Spinal cord (tissue), 10 donors: ENCODE results near the gene SMYD3. TPM values are rescaled to one million over a fixed set of nuclear protein-coding genes. Genes with fewer than 3 reads are reported as not detected.
A peak's percentile ranks its signal among the peaks of the same experiment; 100 is the strongest.
"Not testable (repeated sequence)": the region's sequence is repeated elsewhere in the genome, so short reads cannot be mapped to it uniquely, and the experiment has no call there.

Experiments
- DNase-seq, 6 donors: peaks; one replicate each; pipeline versions ENCODE4 v3.0.0 to v3.0.0-alpha.2; 2013 to 2015; ENCODE audit warnings: low spot score in 6 of 6, low read depth in 4 of 6
- H3K27ac ChIP-seq: one replicate; pipeline ENCODE4 v1.5.1; 2013; ENCODE audit warnings: low read depth, low read length, control low read depth
- H3K27me3 ChIP-seq: one replicate; pipeline ENCODE4 v1.6.1; 2013; ENCODE audit warnings: low read length; ENCODE audit not compliant: control insufficient read depth, insufficient read depth
- H3K36me3 ChIP-seq: one replicate; pipeline ENCODE4 v1.6.1; 2013; ENCODE audit warnings: low read length; ENCODE audit not compliant: control insufficient read depth, insufficient read depth
- H3K4me1 ChIP-seq: one replicate; pipeline ENCODE4 v1.6.1; 2013; ENCODE audit warnings: low read length; ENCODE audit not compliant: control insufficient read depth, insufficient read depth
- H3K4me3 ChIP-seq: one replicate; pipeline ENCODE4 v1.5.1; 2013; ENCODE audit warnings: low read depth, low read length, control low read depth
- H3K9me3 ChIP-seq: one replicate; pipeline ENCODE4 v1.6.1; 2013; ENCODE audit warnings: low read length; ENCODE audit not compliant: control insufficient read depth, insufficient read depth
- WGBS: methylation state at CpG from one replicate; pipeline ENCODE4 v1.1.5; 2013; ENCODE audit warnings: missing lambda C conversion rate; ENCODE audit not compliant: insufficient coverage; 5-methylcytosine and 5-hydroxymethylcytosine counted together
- polyA plus RNA-seq, 2 donors: library from polyadenylated mRNA; unstranded; fragments of 120-200 nt; gene quantifications; one replicate each; pipeline ENCODE4 v1.2.1, GENCODE V29; 2013; ENCODE audit not compliant: insufficient read length in 2 of 2
- total RNA-seq, 2 donors: library from RNA; depleted of rRNA in 1 of 2; stranded (reverse); fragments of 120-200 nt in 1 of 2; fragments of >200 nt in 1 of 2; gene quantifications; one replicate each; pipeline versions ENCODE4 v1.2.3 to v1.2.4, GENCODE V29; 2013 to 2014
- donor health status: healthy.

SMYD3 gene
- total and polyA plus RNA-seq, 4 donors = 37.5 to 54.4 (median 49.4) TPM

DNA sequence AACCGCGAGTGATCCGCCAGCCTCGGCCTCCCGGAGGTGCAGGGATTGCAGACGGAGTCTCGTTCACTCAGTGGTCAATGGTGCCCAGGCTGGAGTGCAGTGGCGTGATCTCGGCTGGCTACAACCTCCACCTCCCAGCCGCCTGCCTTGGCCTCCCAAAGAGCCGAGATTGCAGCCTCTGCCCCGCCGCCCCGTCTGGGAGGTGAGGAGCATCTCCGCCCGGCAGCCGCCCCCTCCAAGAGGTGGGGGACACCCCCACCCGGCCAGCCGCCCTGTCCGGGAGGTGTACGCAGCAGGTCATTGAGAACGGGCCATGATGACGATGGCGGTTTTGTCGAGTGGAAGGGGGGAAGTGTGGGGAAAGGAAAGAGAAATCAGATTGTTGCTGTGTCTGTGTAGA lies 732.1 kb downstream of the SMYD3 start:
- H3K4me1 ChIP-seq, H3K27ac ChIP-seq, DNase-seq, H3K4me3 ChIP-seq, H3K36me3 ChIP-seq, H3K27me3 ChIP-seq, H3K9me3 ChIP-seq: not testable (repeated sequence)
- WGBS = 96% methylated on average over 18 of the region's 25 CpGs

DNA sequence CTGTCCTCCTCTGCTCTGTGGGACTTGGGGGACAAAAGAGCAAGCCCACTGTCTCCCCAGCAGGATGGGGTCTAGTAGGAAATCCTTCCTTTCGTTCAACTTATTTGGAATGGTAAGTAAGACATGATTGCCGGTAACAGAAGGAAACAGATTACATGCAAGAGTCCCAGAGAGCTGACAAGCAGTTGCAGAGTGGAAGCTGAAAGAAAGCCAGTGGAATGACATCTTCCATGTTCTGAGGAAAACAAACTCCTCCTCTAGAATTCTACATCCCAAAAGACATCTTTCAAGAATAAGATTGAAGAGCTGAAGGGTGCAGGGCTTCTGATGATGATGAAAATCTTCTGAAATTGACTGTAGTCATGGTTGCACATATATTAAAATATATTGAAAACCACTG lies 732.9 kb downstream of the SMYD3 start:
- H3K27me3 ChIP-seq = no peaks in the 10 kb centered on the region
- peak in 1 of 6 donors; percentile 76 for DNase-seq
- WGBS = 80% methylated on average over 1 of the region's 2 CpGs
- H3K9me3 ChIP-seq = no peaks in the 10 kb centered on the region
- no peaks in the 10 kb centered on the region for H3K4me1 ChIP-seq
- H3K36me3 ChIP-seq = no peaks in the 10 kb centered on the region
- H3K4me3 ChIP-seq = no peak overlapping the region
- H3K27ac ChIP-seq = no peak overlapping the region

DNA sequence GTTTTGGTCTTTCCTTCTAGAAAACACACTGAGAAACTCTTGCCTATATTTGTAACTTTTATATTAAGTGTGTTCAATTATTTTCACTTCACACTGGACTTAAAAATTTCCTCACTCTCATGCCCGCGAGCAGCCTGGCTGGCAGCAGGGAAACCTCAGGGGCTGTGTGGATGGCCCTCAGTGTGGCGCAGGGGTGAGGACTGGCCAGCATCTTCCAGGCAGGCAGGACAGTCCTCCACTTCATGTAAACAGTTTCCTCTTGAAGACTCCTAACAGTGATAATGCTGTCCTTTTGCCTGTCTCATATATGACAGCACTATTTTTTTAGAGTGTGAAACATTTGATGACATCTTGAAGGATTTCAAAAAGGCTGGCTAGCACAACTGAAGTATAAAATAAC lies 733.7 kb downstream of the SMYD3 start:
- WGBS = 100% methylated on average over 3 of the region's 3 CpGs
- Histone ChIP-seq H3K27ac (no peak overlapping the region), H3K4me1 (no peaks in the 10 kb centered on the region), H3K4me3 (no peak overlapping the region), H3K27me3 (no peaks in the 10 kb centered on the region), H3K36me3 (no peaks in the 10 kb centered on the region), H3K9me3 (no peaks in the 10 kb centered on the region)
- no peak for DNase-seq

DNA sequence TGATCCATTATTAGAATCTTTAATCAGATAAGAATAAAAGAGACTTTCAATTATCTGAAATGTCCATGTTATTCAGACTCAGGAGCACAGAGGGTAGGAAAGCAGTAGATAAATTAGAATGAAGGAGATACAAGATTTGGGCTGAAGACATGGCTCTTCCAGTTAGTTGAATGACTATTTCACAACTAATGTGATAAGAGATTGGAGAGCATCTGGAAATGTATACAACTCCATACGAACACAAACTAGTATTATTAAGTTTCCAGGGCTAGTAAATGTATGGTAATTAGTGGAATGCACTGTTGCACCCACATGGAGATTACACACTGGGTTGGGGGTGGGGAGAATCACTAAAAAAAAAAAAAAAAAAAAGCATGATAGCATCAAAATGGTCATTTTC lies 734.3 kb downstream of the SMYD3 start:
- no peak overlapping the region for H3K4me3 ChIP-seq
- no peak for DNase-seq
- no peaks in the 10 kb centered on the region for H3K36me3 ChIP-seq
- no CpG with 5 or more reads among the region's 1 CpG for WGBS
- no peaks in the 10 kb centered on the region for H3K4me1 ChIP-seq
- no peak overlapping the region for H3K27ac ChIP-seq
- no peaks in the 10 kb centered on the region for H3K27me3 ChIP-seq
- H3K9me3 ChIP-seq = no peaks in the 10 kb centered on the region

DNA sequence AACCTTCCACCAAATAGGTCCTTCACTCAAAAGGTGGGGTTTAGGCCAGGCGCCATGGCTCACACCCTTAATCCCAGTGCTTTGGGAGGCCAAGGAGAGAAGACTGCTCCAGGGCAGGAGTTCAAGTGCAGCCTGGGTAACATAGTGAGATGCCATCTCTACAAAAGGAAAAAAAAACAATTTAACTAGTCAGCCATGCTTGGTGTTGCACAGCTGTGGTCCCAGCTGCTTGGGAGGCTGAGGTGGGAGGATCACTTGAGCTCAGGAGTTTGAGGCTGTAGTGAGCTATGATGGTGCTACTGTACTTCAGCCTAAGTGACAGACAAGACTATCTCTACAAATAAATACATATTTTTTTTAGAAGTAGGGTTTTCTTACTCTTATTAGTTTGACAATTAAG lies 734.8 kb downstream of the SMYD3 start:
- no peak overlapping the region for H3K27ac ChIP-seq
- no peak overlapping the region for H3K4me3 ChIP-seq
- H3K27me3 ChIP-seq = no peaks in the 10 kb centered on the region
- no peaks in the 10 kb centered on the region for H3K36me3 ChIP-seq
- H3K9me3 ChIP-seq = no peaks in the 10 kb centered on the region
- H3K4me1 ChIP-seq = no peaks in the 10 kb centered on the region
- no peak for DNase-seq
- no CpG with 5 or more reads among the region's 1 CpG for WGBS

DNA sequence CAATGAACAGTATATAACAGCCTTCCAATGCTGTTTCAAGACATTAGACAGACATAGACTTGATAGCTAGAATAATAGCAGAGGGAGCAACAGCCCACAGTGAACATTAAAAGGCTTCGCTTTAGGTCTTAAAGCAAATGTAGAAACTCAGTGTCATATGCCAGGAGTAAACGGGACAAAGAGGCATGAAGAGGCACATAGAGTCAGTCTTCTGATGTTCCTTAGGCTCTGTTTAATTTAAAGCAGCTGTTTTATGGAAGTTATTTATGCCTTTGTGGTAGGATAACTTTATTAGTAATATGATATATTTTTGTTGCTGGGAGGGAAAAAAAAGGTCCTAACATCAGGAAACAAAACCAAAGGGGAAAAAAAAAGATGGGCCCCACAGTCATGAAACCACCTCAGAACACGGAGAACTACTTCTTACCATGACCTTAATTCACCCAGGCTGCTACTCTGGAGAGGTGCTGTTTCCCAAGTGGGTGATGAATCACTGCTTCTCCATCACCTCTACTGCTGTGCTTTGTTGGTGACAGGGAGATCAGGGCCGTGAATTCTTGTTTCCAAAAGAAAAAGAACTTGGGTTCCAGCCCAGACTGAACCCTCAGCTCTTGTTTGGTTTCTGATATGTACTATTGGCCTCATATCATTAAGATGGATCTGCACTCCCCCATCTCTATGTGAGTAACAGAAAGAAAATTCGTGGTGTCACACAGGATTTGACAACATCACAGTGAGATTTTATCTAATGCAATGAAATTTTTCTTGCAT lies 735.4 kb downstream of the SMYD3 start:
- H3K9me3 ChIP-seq = no peaks in the 10 kb centered on the region
- H3K27ac ChIP-seq = no peak overlapping the region
- H3K4me3 ChIP-seq = no peak overlapping the region
- WGBS = 86% methylated on average over 2 of the region's 5 CpGs
- H3K4me1 ChIP-seq = no peaks in the 10 kb centered on the region
- DNase-seq = peak in 1 of 6 donors; percentile 18
- no peaks in the 10 kb centered on the region for H3K36me3 ChIP-seq
- no peaks in the 10 kb centered on the region for H3K27me3 ChIP-seq

DNA sequence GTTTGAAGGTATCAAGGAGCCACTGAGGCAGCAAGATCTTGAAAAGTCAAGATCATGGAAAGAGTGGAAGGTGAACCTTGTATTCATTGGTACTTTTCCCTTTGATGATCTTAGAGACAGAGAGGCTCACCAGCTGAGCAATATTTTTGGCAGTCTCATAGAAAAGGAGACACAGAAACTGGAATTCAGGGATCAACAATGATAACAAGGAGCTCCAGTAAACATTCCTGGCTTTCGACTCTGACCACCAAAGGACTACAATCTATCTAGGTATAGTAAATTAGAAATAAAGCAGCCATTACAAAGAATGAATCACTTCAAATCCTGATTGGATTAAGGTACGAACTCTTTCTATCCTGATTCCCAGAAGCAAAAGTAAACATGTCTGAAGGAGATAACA lies 736.9 kb downstream of the SMYD3 start:
- WGBS = no CpG with 5 or more reads among the region's 2 CpGs

DNA sequence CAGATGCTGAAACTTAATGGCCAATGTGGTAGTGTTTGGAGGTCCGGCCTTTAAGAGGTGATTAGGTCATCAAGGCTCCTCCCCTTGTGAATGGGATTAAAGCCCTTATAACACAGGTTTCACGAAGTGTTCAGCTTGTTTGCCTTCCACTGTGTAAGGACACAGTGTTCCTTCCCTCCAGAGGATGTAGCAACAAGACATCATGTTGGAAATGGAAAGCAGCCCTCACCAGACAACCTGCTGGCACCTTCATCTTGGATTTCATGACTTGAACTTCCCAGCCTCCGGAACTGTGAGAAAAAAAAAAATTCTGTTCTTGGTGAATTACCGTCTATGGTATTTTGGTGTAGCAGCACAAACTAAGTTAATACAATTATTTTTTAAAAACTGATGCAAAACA lies 738.5 kb downstream of the SMYD3 start:
- H3K4me3 ChIP-seq = no peak overlapping the region
- DNase-seq = no peak
- WGBS = 80% methylated on average over 1 of the region's 4 CpGs
- H3K9me3 ChIP-seq = no peaks in the 10 kb centered on the region
- no peaks in the 10 kb centered on the region for H3K36me3 ChIP-seq
- H3K27ac ChIP-seq = no peak overlapping the region
- no peaks in the 10 kb centered on the region for H3K27me3 ChIP-seq
- H3K4me1 ChIP-seq = no peaks in the 10 kb centered on the region

More for the DNA sequence above, 736.9 kb downstream of the SMYD3 start:
- Histone ChIP-seq H3K27me3 (no peaks in the 10 kb centered on the region), H3K4me3 (no peak overlapping the region), H3K9me3 (no peaks in the 10 kb centered on the region), H3K27ac (no peak overlapping the region), H3K4me1 (no peaks in the 10 kb centered on the region), H3K36me3 (no peaks in the 10 kb centered on the region)
- DNase-seq = no peak

DNA sequence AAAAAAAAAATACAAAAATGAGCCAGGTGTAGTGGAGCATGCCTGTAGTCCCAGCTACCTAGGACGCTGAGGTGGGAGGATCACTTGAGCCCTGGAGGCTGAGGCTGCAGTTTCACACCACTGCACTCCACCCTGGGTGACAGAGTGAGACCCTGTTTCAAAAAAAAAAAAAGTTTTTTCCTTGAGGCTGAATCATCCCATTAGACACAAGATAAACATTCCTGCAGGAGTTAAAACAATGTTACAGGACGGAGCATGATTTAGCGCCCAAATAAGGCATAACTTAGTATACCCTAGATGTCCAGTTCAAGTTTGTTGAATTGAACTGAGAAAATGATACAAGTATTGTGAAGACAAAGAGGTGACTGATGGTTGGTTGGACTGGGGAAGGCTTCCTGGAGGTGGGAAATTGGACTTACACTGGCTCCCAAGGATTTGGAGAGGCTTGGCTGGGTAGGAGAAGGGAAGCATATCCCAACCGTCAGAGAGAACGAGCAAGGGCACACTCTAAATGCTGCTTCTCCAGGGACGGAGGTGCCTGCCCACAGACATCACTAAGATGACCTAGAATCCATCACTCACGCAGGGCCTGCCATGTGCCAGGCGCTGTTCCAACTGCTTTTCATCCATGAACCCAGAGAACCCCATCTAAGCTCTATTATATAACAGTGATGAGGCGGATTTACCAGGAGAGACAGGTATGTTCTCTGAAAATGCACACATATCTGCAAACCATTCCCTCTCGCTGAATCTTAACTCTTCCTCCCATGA lies 741.7 kb downstream of the SMYD3 start:
- Histone ChIP-seq H3K27me3 (no peaks in the 10 kb centered on the region), H3K4me3 (no peak overlapping the region), H3K27ac (no peak overlapping the region), H3K4me1 (peaks cover 5% of the 10 kb centered on the region), H3K9me3 (no peaks in the 10 kb centered on the region), H3K36me3 (peaks cover 2% of the 10 kb centered on the region)
- no peak for DNase-seq
- WGBS = 90% methylated on average over 4 of the region's 10 CpGs

DNA sequence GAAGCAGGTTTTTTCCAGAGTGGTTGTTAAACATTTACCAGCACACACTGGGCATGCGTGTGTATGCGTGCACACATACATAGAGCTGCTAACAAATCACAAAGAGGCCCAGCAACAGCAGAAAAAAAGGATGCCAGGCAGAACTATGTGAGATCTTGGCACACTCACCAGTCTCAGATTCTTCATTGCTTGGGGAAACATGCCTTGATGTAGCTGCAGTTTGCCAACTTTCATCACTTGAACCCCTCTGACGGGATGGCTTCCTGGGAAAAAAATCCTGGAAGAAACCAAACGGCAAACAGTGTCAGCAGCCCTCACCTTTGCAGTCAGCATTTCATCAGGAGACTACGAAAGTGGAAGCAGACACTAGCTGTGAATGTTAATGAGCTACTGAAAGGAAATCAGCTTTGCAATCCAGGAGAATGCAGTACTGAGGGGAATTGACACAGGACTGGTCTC lies 743.2 kb downstream of the SMYD3 start:
- WGBS = 13% methylated on average over 3 of the region's 5 CpGs

More for the DNA sequence above, 743.2 kb downstream of the SMYD3 start:
- peak in 4 of 6 donors; percentile 18 to 86 (median 54) for DNase-seq
- H3K4me1 ChIP-seq = peaks cover 5% of the 10 kb centered on the region
- H3K27me3 ChIP-seq = no peaks in the 10 kb centered on the region
- H3K9me3 ChIP-seq = no peaks in the 10 kb centered on the region
- peaks cover 2% of the 10 kb centered on the region for H3K36me3 ChIP-seq
- H3K4me3 ChIP-seq = no peak overlapping the region
- no peak overlapping the region for H3K27ac ChIP-seq
